Globus pallidus (tissue), 1 donor: ENCODE measurements around the gene SERPINE1.
A peak's percentile ranks its signal among the peaks of the same experiment; 100 is the strongest.

ENCODE experiments used
- DNase-seq: peaks from one replicate; pipeline ENCODE4 v3.0.0-alpha.2; 2015; ENCODE audit warnings: low spot score

The SERPINE1 gene

GRCh38 chr7:101156866-101157589, 30.1 kb downstream of the SERPINE1 start:
- DNase-seq = no peak

- no peak for DNase-seq
Observed at GRCh38 chr7:101159696-101160674, 33.1 kb downstream of the SERPINE1 start.

GRCh38 chr7:101160910-101161309, 34.0 kb downstream of the SERPINE1 start:
- DNase-seq = no peak

GRCh38 chr7:101161692-101162471, 35.0 kb downstream of the SERPINE1 start:
- no peak for DNase-seq

- DNase-seq = no peak
Observed at GRCh38 chr7:101162551-101163278, 35.8 kb downstream of the SERPINE1 start.

- no peak for DNase-seq
Observed at GRCh38 chr7:101163279-101164070, 36.6 kb downstream of the SERPINE1 start.

- no peak for DNase-seq
Observed at GRCh38 chr7:101164071-101164840, 37.4 kb downstream of the SERPINE1 start.

GRCh38 chr7:101165075-101165957, 38.4 kb downstream of the SERPINE1 start, which contains the start of gene VGF:
TSS of gene VGF (minus strand) at chr7:101165569. CDS start at chr7:101164843, 726 bp downstream.
- DNase-seq = peak; percentile 81

GRCh38 chr7:101165958-101166647, 39.2 kb downstream of the SERPINE1 start:
- no peak for DNase-seq

- no peak for DNase-seq
Observed at GRCh38 chr7:101166648-101166908, 39.7 kb downstream of the SERPINE1 start.

- no peak for DNase-seq
Observed at GRCh38 chr7:101166909-101167644, 40.2 kb downstream of the SERPINE1 start.

- DNase-seq = no peak
Observed at GRCh38 chr7:101167645-101168411, 40.9 kb downstream of the SERPINE1 start.

- no peak for DNase-seq
Observed at GRCh38 chr7:101168412-101169049, 41.6 kb downstream of the SERPINE1 start.

- no peak for DNase-seq
Observed at GRCh38 chr7:101169110-101169837, 42.4 kb downstream of the SERPINE1 start.

GRCh38 chr7:101169838-101170551, 43.1 kb downstream of the SERPINE1 start:
- DNase-seq = no peak
